Stomach (tissue), 9 donors: ENCODE results near the gene UBE2O. TPM values are rescaled to one million over a fixed set of nuclear protein-coding genes. Genes with fewer than 3 reads are reported as not detected.

Experiments
- DNase-seq, 2 donors: peaks; one replicate each; pipeline versions ENCODE4 v3.0.0 to v3.0.0-alpha.2; 2013 to 2019
- H3K27ac ChIP-seq, 5 donors: fragments of 200-600 bp in 4 of 5; sonication (generic) in 4 of 5; one replicate each; pipeline ENCODE4 v1.5.1; 2013 to 2019; ENCODE audit warnings: mild to moderate bottlenecking in 1 of 5, moderate library complexity in 1 of 5
- H3K27me3 ChIP-seq, 3 donors: fragments of 200-600 bp; sonication (generic); one replicate each; pipeline ENCODE4 v1.5.1; 2017 to 2019; ENCODE audit warnings: mixed run types in 1 of 3
- H3K36me3 ChIP-seq, 4 donors: fragments of 200-600 bp; sonication (generic); 1 replicate in 3 of 4; 2 replicates in 1 of 4; pipeline ENCODE4 v1.5.1; 2016 to 2019
- H3K4me1 ChIP-seq, 4 donors: fragments of 200-600 bp; sonication (generic); one replicate each; pipeline ENCODE4 v1.5.1; 2016 to 2019
- H3K4me3 ChIP-seq, 4 donors: fragments of 200-600 bp; sonication (generic) in 3 of 4; one replicate each; pipeline ENCODE4 v1.5.1; 2016 to 2019; ENCODE audit warnings: mild to moderate bottlenecking in 1 of 4
- H3K9me3 ChIP-seq, 4 donors: fragments of 200-600 bp; sonication (generic); one replicate each; pipeline ENCODE4 v1.5.1; 2016 to 2019
- CTCF ChIP-seq, 7 experiments: fragments of 450-650 bp in 4 of 7; fragments of 200-600 bp in 3 of 7; sonication (generic) in 3 of 7; IDR thresholded peaks; one replicate each; pipeline ENCODE4 v1.5.1; 2016 to 2019; ENCODE audit warnings: antibody characterized with exemption in 7 of 7, control low read depth in 2 of 7, mild to moderate bottlenecking in 1 of 7
- EP300 ChIP-seq: sonication (generic); formaldehyde crosslinking; IDR thresholded peaks from one replicate; pipeline ENCODE4 v1.6.1; 2017; ENCODE audit warnings: antibody characterized with exemption
- POLR2A ChIP-seq, 4 donors: fragments of 450-650 bp; IDR thresholded peaks; one replicate each; pipeline ENCODE4 v1.6.1; 2016; ENCODE audit warnings: antibody characterized with exemption in 4 of 4, control low read depth in 2 of 4, mild to moderate bottlenecking in 1 of 4, moderate library complexity in 1 of 4
- POLR2AphosphoS5 ChIP-seq, 3 donors: sonication (generic); formaldehyde crosslinking; IDR thresholded peaks; one replicate each; pipeline ENCODE4 v1.6.1; 2016; ENCODE audit warnings: antibody characterized with exemption in 3 of 3
- WGBS, 5 donors: extraction: QIAGEN DNeasy Blood & Tissue Kit in 3 of 5; methylation state at CpG; one replicate each; pipeline versions ENCODE4 v1.1.5 to v1.1.7; 2013 to 2018; 5-methylcytosine and 5-hydroxymethylcytosine counted together
- intact Hi-C: fragments of 100-400 bp; cut with DNase I; formaldehyde crosslinking; loops from one replicate; pipeline ENCODE4 v1.15.1; 2023; ENCODE audit warnings: low total_unique reads
- polyA plus RNA-seq, 3 donors: library from polyadenylated mRNA; stranded (reverse); fragments of 200-250 nt; gene quantifications; one replicate each; pipeline ENCODE4 v1.2.3, GENCODE V29; 2013
- total RNA-seq, 5 donors: library from RNA; depleted of rRNA; stranded (reverse); fragments of >200 nt; gene quantifications; one replicate each; pipeline versions ENCODE4 v1.1.0 to v1.2.3, GENCODE V29; 2014 to 2016
- donor health status: healthy with polysubstance abuse.
- donor health status: Bipolar disorder and iron deficiency.
- donor health status: healthy.

UBE2O gene
- total and polyA plus RNA-seq, 8 donors: 4.6 to 32.7 (median 11.9) TPM

- H3K4me1 ChIP-seq: peaks cover 9 to 49% (median 22%) of the 10 kb centered on the region in 4 donors
- no peaks in the 10 kb centered on the region for H3K9me3 ChIP-seq
- WGBS, 5 donors: 94 to 97% (median 96%) methylated on average over 21 to 22 of the region's 22 CpGs
- TF ChIP-seq CTCF (IDR thresholded peaks at IDR 0.05) (no peak), POLR2A (IDR thresholded peaks at IDR 0.05) (no peak), EP300 (no peak), POLR2AphosphoS5 (IDR thresholded peaks at IDR 0.05) (no peak)
- no peak for DNase-seq
- no peak overlapping the region for H3K4me3 ChIP-seq
- no peak overlapping the region for H3K27ac ChIP-seq
- H3K36me3 ChIP-seq: peaks cover 0 to 8% (median 7%) of the 10 kb centered on the region in 4 donors
- intact Hi-C loops: no loop called here
- no peaks in the 10 kb centered on the region for H3K27me3 ChIP-seq
Observed at GRCh38 chr17:76487451-76488192, 34.7 kb upstream of the UBE2O start.

- Histone ChIP-seq H3K36me3 (peaks cover 0 to 15% (median 14%) of the 10 kb centered on the region in 4 donors), H3K4me3 (no peak overlapping the region), H3K4me1 (peaks cover 0 to 28% (median 5%) of the 10 kb centered on the region in 4 donors), H3K27ac (peak overlapping the region in 3 of 5 donors; percentile 29 to 70 (median 33)), H3K9me3 (no peaks in the 10 kb centered on the region), H3K27me3 (no peaks in the 10 kb centered on the region)
- intact Hi-C loops: no loop called here
- peak in 1 of 2 donors; percentile 58 for DNase-seq
- TF ChIP-seq CTCF (IDR thresholded peaks at IDR 0.05): no peak
- TF ChIP-seq POLR2AphosphoS5 (IDR thresholded peaks at IDR 0.05): peak in 1 of 3 donors; percentile 68
- WGBS, 5 donors: 45 to 70% (median 62%) methylated on average over 11 of the region's 11 CpGs
Observed at GRCh38 chr17:76485569-76485968, 32.6 kb upstream of the UBE2O start.

GRCh38 chr17:76484228-76484725 lies 31.3 kb upstream of the UBE2O start:
- Histone ChIP-seq H3K36me3 (peaks cover 0 to 23% (median 18%) of the 10 kb centered on the region in 4 donors), H3K4me3 (no peak overlapping the region), H3K4me1 (peaks cover 0 to 17% (median 0%) of the 10 kb centered on the region in 4 donors), H3K9me3 (no peaks in the 10 kb centered on the region), H3K27me3 (no peaks in the 10 kb centered on the region), H3K27ac (peak overlapping the region in 3 of 5 donors; percentile 26 to 70 (median 32))
- intact Hi-C loops: no loop called here
- no peak for DNase-seq
- no peak for TF ChIP-seq CTCF (IDR thresholded peaks at IDR 0.05)
- TF ChIP-seq POLR2A (IDR thresholded peaks at IDR 0.05): no peak
- TF ChIP-seq EP300: no peak
- TF ChIP-seq POLR2AphosphoS5 (IDR thresholded peaks at IDR 0.05): no peak
- 85 to 91% (median 87%) methylated on average over 11 of the region's 11 CpGs for WGBS, 5 donors

- DNase-seq: peak in 1 of 2 donors; percentile 57
- Histone ChIP-seq H3K4me1 (peaks cover 0 to 15% (median 0%) of the 10 kb centered on the region in 4 donors), H3K4me3 (peak overlapping the region in 1 of 4 donors; percentile 19), H3K36me3 (peaks cover 0 to 43% (median 35%) of the 10 kb centered on the region in 4 donors), H3K9me3 (no peaks in the 10 kb centered on the region), H3K27me3 (no peaks in the 10 kb centered on the region), H3K27ac (peak overlapping the region in 3 of 5 donors; percentile 42 to 67 (median 64))
- 75 to 87% (median 84%) methylated on average over 21 of the region's 21 CpGs for WGBS, 5 donors
- intact Hi-C loops: no loop called here
- TF ChIP-seq CTCF (IDR thresholded peaks at IDR 0.05): no peak
Observed at GRCh38 chr17:76481071-76481655, 28.2 kb upstream of the UBE2O start.
